Neural progenitor cell (in vitro differentiated cells): Measurements from ENCODE around the gene VAMP2.
A peak's percentile ranks its signal among the peaks of the same experiment; 100 is the strongest.

ENCODE experiments used
- EZH2 ChIP-seq: fragments of 200-600 bp; sonication (generic); IDR thresholded peaks from 2 replicates; pipeline ENCODE4 v1.6.1; 2017; ENCODE audit warnings: antibody characterized with exemption, mild to moderate bottlenecking, moderate library complexity
- TF ChIP-seq, protein P1 (sequence below): fragments of 200-600 bp; sonication (generic); IDR thresholded peaks from 2 replicates; pipeline ENCODE4 v1.5.1; 2017; ENCODE audit warnings: antibody characterized with exemption, mild to moderate bottlenecking

DNA sequence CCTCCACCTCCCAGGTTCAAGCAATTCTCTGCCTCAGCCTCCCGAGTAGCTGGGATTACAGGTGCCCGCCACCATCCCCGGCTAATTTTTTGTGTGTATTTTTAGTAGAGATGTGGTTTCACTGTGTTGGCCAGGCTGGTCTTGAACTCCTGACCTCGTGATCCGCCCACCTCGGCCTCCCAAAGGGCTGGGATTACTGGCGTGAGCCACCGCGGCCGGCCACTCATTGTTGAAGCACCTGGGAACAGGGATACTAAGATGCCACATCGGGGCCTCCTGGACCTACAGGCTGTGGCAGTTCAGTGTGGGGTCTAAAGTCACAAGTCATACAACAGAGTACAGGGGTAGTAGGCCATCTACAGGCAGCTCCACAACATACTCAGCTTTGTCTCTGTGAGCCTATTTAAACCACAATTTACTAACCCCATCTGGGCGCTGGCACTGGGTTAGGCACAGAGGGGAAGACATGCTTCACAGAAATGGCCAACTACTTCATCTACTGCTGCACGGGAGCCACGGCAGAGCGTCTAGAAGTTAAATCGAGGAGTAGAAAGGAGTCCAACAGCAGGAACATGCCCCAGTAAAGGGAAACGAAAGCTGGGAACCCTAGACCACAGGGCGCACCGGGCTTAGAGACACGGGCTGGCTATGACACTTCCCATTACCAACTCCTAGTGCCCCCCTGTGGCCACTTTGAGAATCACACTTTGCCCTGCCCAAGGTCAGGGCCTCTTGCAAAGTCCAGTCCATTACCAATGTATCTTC lies 4.3 kb downstream of the VAMP2 start:
- TF ChIP-seq, protein P1, sequence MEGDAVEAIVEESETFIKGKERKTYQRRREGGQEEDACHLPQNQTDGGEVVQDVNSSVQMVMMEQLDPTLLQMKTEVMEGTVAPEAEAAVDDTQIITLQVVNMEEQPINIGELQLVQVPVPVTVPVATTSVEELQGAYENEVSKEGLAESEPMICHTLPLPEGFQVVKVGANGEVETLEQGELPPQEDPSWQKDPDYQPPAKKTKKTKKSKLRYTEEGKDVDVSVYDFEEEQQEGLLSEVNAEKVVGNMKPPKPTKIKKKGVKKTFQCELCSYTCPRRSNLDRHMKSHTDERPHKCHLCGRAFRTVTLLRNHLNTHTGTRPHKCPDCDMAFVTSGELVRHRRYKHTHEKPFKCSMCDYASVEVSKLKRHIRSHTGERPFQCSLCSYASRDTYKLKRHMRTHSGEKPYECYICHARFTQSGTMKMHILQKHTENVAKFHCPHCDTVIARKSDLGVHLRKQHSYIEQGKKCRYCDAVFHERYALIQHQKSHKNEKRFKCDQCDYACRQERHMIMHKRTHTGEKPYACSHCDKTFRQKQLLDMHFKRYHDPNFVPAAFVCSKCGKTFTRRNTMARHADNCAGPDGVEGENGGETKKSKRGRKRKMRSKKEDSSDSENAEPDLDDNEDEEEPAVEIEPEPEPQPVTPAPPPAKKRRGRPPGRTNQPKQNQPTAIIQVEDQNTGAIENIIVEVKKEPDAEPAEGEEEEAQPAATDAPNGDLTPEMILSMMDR = peak; percentile 84
- no peak for TF ChIP-seq EZH2
